AG09319 (cell line): ENCODE data around the gene TNPO2.

Experiments
- DNase-seq: peaks from one replicate; pipeline ENCODE4 v3.0.0-alpha.2; 2010; ENCODE audit warnings: low read depth; ENCODE audit errors: extremely low read depth
- CTCF ChIP-seq: IDR thresholded peaks from 2 replicates; pipeline ENCODE4 v1.5.1; 2011; ENCODE audit warnings: low read depth, mild to moderate bottlenecking, inconsistent platforms, low read length, moderate library complexity

Gene TNPO2

GRCh38 chr19:12737835-12738351 is 14.2 kb upstream of the TNPO2 start:
- DNase-seq, result no peak
- TF ChIP-seq CTCF, result no peak

DNA sequence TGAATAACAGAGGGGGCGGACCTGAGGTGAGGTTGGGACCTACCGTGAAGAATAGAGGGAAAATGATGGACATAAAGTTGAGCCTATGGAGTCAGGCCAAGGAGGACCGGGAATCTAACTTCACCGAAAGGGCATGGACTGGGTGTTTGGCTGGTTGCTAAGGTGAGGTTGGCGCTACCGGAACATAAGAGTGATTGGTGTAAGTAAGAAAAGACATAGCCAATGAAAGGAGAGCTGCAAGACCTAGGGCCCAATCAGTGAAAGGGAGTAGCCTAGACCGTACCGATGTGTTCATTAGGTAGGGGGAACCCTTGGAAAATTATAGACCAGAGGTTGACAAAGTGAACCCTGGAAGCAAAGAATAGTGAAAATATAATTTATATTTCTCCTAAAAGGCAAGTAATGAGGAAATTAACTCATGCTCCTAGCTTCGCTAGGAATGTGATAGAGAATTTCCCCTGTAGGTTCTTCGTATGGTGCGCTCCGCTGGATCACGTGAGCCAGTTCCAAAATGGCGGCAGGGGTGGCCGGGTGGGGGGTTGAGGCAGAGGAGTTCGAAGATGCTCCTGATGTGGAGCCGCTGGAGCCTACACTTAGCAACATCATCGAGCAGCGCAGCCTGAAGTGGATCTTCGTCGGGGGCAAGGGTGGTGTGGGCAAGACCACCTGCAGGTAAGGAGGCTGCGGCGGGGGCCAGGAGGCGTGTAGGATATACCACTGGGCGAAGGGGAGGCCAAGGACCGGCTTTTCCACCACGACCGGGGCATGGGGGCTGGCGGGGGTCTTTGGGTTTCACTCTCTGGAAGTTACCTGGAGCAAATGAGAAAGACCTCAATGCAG is 13.5 kb upstream of the TNPO2 start, which contains the start of gene GET3:
GET3 (plus strand) TSS at position 503 of the 840 bp plus-strand sequence; CDS start at position 512, 9 bp downstream.
- peak; percentile 100 for DNase-seq
- TF ChIP-seq CTCF, result no peak

- DNase-seq, result no peak
- peak; percentile 35 for TF ChIP-seq CTCF
These were observed 9.9 kb upstream of the TNPO2 start for GRCh38 chr19:12733369-12734214.

GRCh38 chr19:12731337-12731736 is 7.6 kb upstream of the TNPO2 start:
- TF ChIP-seq CTCF, result no peak
- DNase-seq, result no peak

GRCh38 chr19:12730064-12730463 is 6.3 kb upstream of the TNPO2 start:
- no peak for TF ChIP-seq CTCF
- DNase-seq, result no peak

DNA sequence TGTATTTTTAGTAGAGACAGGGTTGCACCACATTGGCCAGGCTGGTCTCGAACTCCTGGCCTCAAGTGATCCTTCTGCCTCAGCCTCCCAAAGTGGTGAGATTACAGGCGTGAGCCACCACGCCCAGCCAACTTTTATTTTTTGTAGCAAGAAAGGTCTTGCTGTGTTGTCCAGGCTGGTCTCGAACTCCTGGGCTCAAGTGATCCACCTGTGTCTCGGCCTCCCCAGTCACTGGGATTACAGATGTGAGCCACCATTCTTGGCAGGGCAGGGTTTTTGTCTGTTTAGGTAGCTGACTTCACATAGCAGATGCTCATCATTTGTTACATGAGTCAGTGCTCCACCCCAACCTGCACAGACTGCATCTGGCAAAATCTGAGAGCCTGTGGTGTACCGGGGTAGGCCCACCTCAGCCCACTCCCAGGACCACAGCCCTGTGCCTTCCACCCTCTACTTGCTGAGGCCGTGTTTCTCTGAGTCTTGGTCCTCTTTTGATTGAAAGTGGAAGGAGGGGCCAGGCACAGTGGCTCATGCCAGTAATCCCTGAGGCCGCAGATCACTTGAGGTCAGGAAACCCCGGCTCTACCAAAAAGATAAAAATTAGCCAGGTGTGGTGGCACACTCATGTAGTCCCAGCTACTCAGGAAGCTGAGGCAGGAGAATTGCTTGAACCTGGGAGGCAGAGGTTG is 4.2 kb upstream of the TNPO2 start:
- no peak for TF ChIP-seq CTCF
- no peak for DNase-seq
